T-helper 9 cell (primary cell): Measurements from ENCODE around the gene FBXL19.
A peak's percentile ranks its signal among the peaks of the same experiment; 100 is the strongest.
"Not testable (repeated sequence)": the region's sequence is repeated elsewhere in the genome, so short reads cannot be mapped to it uniquely, and the experiment has no call there.

Experiments
- DNase-seq: peaks from one replicate; pipeline ENCODE4 v3.0.0-alpha.2; 2020
- total RNA-seq, 2 donors: gene quantifications; one replicate each; lab custom pipeline; 2026; lab: John Stamatoyannopoulos, UW

Gene FBXL19
- total RNA-seq, result 18.3 to 32.3 reads per million in 2 donors

GRCh38 chr16:30923554-30924075 is at the start of gene FBXL19:
TSS of gene FBXL19 (plus strand) at chr16:30923572. CDS start at chr16:30925755, 2,183 bp downstream.
- peak; percentile 21 for DNase-seq

- no peak for DNase-seq
Observed at GRCh38 chr16:30874244-30874820, 49.0 kb upstream of the FBXL19 start.

DNA sequence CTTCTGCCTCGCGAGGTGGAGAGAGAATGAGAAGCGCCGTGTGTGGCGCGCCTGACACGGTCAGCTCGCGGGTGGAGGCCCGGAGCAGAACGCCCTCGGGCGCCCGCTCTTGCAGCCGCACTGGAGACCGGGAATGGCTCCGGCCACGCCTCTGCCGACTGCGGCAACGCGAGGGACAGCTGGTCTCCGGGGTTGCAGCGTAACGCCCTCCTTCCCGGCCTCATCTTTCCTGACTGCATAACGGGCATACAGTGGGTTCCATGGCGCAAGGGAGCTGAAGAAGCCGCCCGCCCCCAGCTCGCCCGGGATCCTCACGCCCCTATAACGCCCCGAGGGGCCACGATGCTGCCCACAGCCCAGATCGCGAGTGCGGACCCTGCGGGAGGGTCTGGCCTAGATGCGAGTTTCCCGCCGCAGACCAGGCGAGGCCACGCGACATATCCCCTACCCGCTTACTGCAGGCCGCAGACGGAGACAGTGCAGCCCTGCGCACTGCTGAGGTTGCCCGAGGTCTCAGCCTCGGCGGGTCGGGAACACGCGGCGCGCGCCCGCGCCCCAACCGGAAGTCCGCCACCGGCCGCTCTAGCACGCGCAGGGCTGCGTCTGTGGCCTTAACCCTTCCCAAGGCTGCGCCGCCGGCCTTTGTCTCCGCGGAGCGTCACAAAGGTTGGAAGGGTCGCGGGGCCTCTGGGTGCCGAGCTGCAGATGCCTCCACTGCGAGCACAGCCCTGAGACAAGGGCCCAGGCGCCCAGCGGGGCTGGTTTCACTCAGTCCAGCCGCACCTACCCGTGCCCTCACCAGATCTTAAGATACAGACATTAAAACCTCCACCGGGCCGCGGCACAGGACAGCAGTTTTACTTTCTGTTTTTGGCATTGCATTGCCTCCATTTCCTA is 48.3 kb upstream of the FBXL19 start:
- DNase-seq, result peak; percentile 74

DNA sequence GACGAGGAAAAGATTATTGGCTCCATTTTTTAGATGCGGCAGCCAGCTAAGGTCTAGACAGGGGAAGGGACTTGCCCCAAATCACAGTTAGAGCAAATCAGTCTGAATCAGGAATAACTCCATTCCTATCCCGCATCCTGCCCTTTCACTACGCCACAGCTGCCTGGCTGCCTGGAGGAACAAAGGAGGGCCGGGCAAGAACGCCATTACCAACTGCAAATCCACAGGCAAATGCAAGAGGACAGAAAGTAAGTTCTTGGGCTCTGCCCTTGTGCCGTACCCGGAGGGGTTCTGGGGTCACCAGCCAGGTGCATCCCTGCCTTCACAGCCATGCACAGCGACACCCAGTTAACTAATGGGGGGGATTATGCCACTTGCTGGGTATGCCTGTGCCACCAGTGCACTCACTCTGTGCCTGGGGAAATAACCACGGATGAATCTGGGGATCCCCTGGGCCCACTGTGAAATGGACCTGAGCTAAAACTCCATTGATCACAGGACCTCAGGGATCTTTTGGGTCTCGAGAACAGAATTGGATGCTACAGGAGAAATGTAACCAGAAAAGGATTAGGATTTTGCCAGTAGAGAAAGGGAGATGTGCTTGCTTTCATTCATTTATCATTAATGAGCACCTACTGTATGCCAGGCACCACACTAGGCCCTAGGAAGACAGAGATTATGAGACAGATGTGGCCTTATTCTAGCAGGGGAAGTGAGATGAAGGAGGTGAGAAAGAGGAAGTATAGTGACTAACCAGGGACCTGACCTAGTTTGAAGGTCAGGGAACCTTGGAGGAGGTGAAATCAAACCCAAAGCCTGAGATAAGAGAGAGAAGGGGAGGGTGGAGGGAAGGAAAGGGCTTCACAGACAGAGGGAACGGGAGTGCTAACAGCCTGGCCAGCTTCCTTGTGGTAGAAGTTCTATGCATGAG is 47.2 kb upstream of the FBXL19 start:
- DNase-seq, result peak; percentile 10

DNA sequence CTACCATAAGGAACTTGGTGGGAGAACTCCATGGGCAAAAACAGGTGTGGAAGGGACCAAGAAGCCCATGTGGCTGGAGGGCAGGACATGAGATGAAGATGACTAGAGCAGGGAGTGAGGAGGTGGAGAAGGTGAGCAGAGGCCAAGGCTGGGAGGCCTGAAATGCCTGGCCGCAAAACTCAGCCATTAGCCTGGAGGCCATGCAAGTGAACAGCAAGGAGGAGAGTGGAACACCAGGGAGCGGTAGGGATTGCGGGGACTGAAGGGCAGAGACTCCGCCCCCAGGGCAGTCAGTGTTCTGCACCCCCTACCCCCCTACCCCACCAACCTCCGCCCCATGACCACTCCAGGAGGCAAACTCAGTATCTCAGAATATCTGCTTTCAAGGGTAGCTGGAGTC is 46.5 kb upstream of the FBXL19 start:
- DNase-seq, result no peak

GRCh38 chr16:30882429-30883310 is 40.7 kb upstream of the FBXL19 start:
- no peak for DNase-seq

GRCh38 chr16:30884760-30885159 is 38.6 kb upstream of the FBXL19 start:
- DNase-seq, result no peak

GRCh38 chr16:30885196-30885595 is 38.2 kb upstream of the FBXL19 start:
- DNase-seq, result no peak

DNA sequence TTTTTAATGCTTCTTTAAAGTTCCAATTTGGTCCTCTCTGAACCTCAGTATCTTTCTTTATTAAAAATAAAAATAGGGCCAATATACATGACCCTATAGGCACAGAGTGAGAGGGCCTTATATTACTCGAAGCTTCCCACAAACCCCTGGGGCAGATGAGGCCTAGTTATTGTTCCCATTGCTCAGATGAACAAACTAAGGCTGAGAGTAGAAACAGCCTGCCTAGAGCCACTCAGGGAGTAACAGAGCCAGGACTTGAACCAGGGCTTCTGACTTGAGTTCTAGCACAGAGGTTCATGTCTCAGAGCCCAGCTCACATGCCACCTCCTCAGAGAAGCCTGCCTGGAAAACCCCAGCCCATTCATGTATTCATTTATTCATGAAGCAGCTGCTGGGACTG is 37.2 kb upstream of the FBXL19 start:
- no peak for DNase-seq

DNA sequence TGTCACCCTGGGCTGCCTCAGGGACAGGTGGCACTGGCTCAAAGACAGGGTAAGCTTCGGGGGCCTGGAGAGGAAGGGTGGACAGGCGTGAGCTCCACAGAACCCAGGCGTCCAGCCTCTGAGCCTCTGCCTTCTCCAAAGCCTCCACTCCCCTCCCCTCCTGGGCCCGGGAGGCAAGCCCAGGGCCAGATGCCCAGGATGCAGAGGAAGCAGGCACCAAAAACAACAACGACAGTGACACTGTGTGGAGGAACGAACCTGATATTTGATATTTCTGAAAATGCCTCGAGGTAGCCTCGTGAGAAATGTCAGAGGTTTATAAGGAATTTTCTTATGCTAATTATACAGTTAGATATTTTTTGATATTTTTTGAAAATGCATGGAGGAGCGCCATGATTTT is 35.4 kb upstream of the FBXL19 start:
- no peak for DNase-seq

DNA sequence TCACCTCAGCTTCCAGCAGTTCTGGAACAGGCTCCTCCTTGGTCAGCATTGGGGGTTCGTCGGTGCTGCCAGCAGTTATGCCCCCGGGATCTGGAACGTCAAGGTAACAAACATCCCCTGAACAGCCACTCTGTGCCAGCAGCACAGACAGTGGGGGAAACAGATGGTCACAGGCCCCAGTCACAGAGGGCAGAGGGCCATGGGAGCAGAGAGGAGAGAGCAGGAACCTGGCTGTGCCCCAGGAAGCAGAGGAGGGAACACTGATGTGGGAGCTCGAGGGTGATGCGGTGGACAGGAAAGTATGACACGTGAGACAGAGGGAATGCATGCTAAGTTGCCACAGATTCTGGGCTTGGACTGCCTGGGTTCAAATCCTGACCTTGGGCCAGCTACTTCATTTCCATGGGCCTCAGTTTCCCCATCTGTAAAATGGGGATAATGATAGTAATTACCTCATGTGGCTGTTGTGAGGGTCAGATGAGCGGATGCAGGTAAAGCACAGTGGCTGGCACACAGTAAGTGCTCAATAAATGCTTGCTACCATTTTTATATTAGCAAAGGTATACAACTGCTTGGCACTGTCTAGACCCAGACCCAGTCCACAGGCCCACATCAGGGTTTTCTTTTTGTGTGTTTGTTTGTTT is 34.4 kb upstream of the FBXL19 start:
- DNase-seq, result no peak

DNA sequence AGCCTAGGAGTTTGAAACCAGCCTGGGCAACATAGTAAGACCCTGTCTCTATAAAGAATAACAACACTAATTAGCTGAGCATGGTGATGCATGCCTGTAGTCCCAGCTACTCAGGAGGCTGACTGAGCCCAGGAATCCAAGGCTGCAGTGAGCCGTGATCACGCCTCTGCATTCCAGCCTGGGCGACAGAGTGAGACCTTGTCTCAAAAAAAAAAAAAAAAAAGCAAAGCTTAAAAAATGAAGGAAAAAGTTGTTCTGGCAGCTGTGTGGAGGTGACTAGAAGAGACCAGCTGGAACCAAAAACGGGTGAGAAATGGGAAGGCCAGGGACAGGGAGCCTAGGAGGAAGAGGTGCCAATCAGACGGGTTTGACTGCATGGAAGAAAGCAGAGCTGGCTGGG is 33.7 kb upstream of the FBXL19 start:
- no peak for DNase-seq

- not testable (repeated sequence) for DNase-seq
Observed at GRCh38 chr16:30891043-30891823, 32.1 kb upstream of the FBXL19 start.

- DNase-seq, result no peak
Observed at GRCh38 chr16:30892670-30893416, 30.5 kb upstream of the FBXL19 start.

GRCh38 chr16:30893417-30893743 is 30.0 kb upstream of the FBXL19 start:
- DNase-seq, result no peak

- peak; percentile 73 for DNase-seq
Observed at GRCh38 chr16:30893744-30894539, 29.4 kb upstream of the FBXL19 start, which contains the start of gene BCL7C. TSS of gene BCL7C (minus strand) at chr16:30894077. CDS start at chr16:30893944, 133 bp downstream.

DNA sequence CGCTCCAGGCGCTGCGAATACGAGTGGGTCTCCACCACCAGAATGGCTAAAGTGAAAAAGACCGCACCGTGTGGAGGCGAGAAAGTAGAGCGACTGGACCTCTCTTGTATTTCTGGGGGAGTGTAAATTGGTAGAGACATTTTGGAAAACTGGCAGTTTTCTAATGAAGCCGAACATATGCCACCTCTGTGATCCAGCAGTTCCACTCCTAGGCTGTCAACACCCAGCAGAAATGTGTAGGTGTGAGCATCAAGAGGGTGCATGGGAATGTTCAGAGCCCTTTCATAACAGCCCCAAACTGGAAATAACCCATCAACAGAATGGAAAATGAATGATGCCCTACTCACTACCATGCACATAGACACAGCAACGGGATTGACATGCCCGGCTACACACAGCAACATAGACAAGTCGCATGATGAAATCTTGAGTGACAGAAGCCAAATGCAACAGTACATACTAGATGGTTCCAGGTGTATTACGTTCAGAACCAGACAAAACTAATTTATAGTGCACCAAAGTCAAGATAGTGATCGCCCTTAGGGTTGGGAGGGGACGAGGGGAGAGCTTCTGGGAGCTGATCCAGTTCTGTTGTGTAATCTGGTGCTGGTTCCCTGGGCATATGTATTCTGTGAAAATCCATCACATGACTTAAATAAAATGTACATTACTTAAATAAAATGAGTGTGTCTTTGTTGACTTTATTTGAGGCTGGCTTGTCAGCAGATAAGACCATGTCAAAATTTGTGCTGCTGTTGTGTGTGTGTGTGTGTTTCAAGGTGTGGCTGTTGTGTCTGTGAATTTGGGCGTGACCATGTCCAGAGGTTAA is 28.6 kb upstream of the FBXL19 start:
- no peak for DNase-seq
